Amniotic stem cell (primary cell): ENCODE measurements around the gene MASP2.
"Not testable (repeated sequence)": the region's sequence is repeated elsewhere in the genome, so short reads cannot be mapped to it uniquely, and the experiment has no call there.

Experiments
- DNase-seq: peaks from one replicate; lab custom pipeline; 2025; lab: John Stamatoyannopoulos, UW

The MASP2 gene

DNA sequence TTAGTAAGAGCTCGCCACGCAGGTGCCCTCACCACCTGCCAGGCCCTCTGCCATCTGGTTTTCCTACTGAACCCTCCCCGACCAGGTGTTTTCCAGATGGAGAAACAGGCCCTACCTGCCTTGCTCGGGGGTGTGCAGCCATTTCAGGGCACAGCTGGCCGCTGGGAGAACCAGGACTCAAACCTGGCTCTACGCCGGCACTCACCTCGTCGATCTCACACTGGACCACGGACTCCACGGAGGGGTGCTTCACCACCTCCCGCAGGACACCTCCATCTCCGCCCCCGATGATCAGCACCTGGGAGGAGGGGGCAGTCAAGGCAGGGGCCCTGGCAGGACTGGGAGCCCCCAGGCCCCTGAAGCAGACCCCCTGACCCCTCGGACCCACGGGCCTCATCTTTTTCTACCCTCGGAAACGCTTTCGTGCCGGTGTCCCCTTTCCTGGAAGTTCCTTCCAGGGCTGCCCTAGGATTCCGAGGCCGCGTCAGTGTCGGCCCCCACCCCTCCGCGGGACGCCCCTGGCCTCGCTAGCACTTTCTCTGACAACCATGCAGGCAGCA is 11.6 kb upstream of the MASP2 start:
- no peak for DNase-seq

DNA sequence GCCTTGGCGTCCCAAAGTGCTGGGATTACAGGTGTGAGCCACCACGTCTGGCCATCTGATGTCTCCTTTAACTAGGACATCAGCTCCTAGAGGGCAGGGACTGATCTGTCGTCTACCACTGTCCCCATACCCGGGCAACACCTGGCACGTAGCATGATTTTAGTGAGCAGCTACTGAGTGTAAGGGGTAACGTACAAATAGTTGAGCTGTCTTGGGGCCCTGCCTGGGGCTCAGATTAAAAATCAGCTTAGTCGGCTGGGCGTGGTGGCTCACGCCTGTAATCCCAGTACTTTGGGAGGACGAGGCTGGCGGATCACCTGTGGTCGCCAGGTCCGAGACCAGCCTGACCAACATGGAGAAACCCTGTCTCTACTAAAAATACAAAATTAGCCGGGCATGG is 11.0 kb upstream of the MASP2 start:
- DNase-seq: no peak

DNA sequence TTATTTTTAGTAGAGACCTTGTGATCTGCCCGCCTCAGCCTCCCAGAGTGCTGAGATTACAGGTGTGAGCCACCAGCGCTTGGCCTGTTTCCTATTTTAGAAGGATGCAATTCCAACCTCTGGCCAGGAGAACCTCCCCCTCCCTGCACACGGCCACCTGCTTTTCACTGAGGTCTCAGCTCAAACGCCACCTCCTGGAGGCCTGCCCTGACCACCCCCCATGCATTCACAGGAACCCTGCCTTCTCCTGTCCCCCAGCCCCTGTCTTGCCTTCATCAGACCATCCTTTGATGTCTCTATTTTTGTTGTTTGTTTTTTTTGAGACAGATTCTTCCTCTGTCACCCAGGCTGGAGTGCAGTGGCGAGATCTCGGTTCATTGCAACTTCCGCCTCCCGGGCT is 10.4 kb upstream of the MASP2 start:
- no peak for DNase-seq

DNA sequence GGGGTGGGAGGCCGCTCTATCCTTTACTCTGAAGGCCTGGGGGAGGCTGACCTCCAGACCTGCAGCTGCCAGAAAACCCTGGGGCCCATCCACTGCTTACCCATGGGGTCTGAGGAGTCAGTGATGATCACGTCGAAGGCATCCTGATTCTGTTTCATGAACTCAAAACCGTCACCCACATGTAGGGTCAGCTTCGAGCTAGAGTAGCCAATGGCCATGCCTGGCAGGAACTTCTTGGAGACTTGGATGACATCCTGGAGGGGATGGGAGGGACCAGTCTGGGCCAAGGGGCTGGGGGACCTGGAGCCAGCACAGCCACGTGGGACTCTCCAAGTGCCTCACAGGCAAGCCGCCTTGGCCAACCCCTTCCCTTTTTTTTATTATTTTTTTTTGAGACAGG is 9.5 kb upstream of the MASP2 start:
- no peak for DNase-seq

DNA sequence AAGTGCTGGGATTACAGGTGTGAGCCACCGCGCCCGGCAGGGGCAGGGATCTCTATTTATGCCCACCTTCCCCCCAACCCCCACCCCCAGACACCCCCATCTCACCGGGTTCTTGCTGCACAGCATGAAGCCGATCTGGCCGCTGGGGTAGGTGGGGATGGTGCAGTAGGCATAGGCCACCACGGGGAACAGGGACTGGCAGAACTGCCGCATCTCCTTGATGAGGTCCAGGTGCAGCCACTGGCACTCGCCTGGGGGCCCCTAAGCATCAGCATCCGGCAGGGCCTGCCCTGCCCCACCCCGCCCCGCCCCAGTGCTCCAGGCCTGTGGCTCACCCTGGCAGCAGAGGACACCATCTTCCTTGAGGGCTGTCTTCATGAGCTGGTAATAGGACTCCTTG is 8.6 kb upstream of the MASP2 start:
- DNase-seq: no peak

DNA sequence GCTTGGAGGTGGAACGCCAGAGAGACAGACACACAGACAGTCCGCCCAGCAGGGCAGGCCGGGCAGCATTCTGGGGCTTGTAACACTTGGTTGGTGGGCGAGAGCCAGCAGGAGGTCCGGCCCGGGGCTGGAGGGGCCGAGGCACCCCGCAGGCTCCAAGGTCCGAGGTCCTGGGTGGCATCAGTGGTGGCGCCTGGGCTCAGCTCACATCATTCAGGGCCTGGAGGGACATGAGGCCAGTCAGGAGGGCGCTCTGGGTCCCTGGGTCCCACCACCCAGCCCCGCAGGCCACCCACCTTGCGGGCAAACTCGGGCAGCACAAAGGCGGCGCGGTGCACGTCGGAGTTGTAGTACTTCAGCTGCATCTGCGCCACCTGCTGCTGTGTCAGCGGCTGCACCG is 7.6 kb upstream of the MASP2 start:
- DNase-seq: no peak

DNA sequence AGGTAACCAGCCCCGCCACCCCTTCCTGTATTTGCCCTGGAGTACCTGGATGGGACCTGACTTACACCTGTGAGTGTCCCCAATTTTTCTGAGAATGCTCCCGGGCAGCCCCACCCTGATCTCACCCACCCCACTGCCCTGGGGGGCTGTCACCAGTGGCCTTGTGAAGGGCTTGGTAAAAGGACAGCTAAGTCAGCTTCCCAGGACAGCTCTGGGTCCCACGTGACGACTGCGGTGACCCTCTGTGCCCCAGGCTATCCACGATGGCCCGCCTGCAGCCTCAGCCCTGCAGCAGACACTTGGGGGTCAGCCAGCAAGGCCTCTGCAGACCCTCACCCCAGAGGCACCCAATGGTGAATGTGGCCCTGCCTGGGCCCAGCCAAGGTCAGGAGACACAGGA is 7.1 kb upstream of the MASP2 start:
- no peak for DNase-seq

DNA sequence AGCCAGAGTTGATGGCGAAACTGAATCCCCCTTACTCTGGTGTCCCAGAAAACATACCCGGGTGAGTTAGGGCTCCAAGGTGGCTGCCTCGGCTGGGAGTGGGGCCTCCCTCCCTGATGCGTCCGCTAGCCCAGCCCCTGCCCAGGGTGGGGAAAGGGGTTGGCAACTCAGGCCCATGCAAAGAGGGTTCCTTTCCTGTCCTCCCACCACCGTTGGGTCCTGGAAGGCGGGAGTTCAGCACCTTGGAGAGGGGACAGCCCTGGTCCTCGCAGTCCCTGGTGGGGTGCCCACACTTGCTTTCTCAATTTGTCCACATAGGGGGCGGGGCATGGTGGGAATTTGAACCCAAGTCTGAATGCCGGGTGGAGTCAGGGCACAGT is 6.7 kb upstream of the MASP2 start:
- no peak for DNase-seq

DNA sequence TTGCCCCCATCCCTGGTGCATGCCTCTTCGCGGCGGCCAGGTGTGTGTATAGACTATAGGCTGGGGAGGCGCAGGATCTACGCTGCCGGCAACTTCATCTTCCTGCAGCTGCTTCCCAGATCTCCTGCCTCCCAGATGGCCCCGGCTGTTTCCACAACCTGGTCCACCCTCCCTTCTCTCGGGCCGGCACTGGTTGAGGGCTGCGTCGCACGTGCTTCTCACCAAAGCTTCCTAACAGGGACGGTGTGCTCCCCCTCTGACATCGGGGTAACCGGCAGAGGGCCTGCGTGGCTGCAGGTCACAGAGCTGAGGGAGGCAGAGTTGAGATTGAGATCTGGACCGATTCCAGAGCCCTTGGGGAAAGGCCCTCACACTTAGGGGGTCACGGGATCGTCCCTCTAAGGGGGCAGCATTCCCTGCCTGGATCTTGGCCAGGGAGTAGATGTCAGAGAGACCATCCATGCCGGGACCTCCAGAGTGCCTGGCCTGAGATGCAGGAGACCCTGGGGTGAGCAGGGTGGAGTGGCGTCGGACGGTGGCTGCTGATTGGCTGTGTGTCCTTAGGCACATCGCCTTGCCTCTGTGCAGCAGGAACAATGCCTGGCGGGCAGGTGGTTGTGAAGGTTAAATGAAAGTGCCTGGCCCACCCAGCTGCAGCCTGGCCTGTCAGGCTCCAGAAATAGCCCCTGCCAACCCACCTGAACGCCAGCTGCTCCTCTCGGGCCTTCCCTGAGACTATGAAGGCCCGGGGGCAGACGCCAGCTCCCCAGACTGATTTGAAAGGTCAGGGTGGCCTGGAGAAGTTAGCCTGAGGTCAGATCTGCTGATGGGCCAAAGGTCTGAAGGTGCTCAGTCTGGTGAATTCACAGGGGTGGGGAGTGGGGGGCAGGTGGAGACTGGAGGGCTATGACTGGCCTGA is 6.1 kb upstream of the MASP2 start:
- DNase-seq: no peak

DNA sequence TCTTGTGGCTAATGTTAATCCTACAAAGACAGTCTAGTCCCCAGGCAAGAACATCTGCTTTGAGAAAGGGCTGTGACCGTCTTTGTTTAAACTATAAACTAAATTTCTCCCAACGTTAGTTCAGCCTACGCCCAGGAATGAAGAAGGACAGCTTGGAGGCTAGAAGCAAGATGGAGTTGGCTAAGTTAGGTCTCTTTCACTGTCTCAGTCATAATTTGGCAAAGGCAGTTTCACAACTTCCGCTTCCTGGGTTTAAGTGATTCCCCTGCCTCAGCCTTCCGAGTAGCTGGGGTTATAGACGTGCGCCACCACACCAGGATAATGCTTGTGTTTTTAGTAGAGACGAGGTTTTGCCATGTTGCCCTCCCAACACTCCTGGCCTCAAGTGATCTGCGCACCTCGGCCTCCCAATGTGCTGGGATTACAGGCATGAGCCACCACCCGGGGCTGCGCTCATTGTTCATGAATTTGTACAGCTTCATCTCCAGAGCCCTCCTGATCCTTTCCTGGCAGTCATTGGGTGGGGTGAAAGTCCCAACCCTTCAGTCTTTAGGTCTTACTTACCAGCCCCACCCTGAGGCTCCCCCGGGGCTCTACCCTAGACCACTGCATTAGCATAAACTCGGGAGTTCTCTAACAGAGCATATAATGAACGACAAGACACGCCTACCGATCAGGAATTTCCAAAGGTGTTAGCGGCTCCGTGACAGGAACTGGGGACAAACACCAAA is 4.9 kb upstream of the MASP2 start:
- DNase-seq: no peak

DNA sequence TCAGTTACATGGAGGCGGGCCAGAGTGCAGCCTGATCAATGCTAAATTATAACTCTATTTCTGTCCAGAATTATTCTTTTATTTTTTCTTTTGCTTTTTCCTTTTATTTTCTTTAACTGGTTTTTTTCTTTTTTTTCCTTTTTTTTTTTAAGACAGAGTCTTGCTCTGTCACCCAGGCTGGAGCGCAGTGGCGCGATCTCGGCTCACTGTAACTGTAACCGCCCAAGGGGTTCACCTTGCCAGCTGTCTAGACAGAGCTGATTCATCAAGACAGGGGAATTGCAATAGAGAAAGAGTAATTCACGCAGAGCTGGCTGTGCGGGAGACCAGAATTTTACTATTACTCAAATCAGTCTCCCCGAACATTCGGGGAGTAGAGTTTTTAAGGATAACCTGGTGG is 4.1 kb upstream of the MASP2 start:
- DNase-seq: not testable (repeated sequence)

DNA sequence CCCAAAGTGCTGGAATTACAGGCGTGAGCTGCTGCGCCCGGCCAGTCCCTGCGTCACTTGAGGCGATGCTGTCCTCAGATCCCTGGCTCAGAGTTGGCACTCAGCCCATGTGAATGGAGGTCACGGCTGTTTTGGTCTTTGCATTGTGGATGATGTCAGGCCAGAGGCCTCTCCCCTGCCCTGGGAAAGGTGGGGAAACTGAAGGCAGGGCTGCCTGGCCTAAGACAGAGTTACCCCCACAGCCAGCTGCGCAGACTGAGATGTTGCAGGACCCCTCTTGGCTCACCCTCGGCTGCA is 821 bp downstream of the MASP2 start:
- no peak for DNase-seq

DNA sequence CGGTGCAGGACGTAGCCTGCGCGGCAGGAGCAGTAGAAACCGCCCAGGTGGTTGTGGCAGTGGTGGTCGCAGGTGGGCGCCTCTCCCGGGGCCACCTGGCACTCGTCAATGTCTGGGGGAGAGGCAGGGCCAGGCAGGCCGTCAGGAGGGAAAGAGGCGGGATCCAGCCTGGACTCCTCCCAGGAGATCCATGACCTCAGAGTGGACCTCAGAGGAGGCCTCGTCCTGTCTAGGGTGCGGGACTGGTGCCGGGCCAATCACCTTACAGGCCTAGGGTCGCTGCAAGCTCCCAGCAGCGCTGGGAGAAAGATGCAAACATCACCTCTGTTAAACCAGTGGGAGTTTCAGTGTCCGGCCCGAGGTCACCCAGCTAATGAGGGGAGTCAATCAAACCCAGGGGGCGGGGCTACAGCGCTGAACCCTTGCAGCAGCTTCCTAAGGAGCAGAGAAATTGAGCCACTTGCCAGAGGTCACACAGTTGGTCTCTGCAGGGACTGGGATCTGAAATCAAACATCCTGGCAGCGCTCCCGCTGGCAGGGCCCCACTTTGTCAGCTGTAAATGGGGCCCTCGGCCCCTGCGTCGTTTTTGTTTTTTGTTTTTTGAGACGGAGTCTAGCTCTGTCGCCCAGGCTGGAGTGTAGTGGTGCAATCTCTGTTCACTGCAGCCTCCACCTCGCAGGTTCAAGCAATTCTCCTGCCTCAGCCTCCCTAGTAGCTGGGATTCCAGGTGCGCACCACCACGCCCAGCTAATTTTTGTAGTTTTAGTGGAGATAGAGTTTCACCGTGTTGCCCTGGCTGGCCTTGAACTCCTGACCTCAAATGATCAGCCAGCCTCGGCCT is 1.4 kb downstream of the MASP2 start:
- DNase-seq: no peak

DNA sequence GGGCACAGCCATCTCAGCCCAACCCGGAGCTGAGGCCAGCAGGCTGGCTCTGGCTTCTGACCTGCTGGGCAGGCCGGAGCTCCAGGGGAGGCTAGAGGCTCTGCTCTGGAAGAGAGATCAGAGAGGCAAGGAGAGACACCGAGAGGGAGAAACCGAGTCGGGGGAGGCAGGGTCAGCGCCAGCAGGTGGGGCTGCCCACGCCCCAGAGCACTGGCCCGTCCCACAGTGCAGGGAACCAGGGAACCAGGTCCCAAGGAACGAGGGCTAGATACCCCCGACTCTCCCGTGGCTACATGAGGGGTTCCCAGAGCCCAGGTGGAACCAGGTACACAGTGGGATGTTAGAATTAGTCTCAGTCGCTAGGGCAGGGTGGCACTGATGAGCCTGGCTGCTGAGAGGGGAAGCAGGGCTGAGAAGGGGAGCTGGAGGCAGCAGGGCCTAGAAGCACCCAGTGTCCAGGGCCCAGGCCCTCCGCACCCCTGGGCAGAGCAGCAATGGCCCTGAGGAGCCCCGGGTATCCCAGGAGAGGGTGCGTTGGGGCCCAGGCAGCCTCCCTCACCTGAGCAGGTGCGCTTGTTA is 2.1 kb downstream of the MASP2 start:
- DNase-seq: no peak

DNA sequence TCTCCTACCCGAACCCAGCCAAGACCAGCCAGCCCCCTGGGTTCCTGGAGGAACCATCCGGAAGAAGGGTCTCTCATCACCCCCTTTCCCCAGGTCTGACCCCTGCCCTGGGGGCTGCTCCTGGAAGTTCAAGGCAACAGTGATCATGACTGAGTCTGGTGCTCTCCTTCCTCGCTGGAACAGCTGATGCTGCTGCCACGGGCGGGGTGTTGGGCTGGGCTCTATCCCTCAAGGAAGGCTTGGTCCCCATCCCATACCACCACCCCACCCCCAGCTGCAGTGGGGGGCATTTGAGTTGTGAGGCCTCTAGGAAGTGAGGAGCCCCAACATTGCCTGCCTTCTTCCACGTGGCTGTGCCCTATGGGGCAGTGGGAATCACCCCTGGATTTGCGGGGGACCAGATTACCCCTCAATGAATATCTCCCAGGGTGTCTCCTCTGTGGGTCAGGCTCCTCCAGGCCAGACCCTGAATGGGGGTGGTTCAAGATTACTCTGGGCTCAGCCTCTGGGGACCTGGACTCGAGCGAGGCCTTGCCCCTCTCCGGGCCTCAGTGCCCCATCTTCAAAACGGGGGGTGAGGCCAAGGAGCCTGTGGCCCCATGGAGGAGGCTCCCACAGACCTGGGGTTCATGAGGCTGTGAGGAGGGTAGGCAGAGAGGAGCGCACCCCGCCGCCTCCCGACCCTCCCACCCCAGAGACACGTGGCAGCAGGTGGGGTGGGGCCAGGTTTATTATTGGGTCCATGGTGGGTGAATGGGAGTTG is 2.8 kb downstream of the MASP2 start:
- no peak for DNase-seq

DNA sequence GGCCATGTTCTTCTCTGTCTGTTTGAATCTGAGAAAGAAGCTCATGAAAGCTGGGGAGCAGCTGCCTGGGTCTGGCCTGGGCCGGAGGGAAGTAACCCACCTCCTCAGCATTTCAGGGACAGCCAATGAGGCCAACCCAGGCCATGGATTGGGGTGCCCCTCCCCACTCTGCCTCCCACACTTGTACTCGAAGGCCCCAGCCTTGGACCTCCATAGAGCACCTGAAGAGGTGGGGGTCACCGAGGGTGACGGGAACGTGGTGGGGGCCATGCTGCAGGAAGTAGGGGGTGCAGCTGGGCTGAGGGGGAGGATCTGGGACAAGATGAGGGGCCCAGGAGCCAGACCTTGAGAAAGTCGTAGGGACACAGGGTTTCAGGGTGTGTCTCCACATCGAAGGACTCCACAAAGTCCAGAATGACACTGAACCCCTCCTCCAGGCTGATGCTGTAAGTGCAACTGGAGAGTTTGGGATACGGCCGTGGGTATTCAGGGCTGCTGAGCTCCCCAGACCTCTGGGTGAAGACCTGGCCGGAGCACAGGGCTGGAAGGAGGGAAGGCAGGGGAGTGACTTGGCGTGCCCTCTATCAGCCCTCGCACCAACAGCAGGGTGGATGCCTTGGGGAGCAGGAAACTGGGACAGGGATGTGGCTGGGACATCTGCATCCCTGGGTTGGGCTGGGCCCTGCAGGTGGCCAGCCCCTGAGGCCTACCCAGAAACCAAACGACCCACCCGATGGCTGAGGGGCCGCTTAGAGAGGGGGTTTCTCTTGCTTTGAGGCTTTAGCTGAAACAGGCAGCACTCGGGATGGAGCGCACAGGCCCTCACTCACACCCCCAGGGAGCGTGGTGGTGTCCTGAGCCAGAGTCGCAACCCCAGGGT is 3.8 kb downstream of the MASP2 start:
- DNase-seq: no peak

DNA sequence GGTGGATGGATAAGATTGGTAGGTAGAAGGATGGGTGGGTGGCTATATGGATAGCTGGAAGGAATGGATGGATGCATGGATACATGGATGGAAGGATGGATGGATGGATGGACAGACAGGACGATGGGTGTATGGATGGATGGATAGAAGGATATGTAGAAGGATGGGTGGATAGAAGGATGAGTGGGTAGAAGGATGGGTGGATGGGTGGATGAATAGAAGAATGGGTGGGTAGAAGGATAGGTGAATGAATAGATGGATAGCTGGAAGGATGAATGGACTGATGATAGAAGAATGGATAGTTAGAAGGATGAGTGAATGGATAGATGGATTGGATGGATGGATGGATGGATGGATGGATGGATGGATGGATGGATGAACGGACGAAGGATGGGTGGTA is 5.0 kb downstream of the MASP2 start:
- DNase-seq: no peak

DNA sequence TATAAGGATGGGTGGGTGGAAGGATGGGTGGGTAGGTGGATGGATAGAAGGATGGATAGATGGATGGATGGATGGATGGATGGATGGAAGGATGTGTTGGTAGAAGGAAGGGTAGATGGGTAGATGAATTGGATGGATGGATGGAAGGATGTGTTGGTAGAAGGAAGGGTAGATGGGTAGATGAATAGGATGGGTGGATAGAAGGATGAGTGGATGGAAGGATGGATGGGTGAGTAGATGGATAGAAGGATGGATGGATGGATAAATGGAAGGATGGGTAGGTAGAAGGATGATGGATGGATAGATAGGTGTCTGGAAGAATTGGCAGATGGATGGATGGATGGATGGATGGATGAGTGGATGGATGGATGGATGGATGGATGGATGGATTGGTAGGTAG is 6.0 kb downstream of the MASP2 start:
- no peak for DNase-seq

DNA sequence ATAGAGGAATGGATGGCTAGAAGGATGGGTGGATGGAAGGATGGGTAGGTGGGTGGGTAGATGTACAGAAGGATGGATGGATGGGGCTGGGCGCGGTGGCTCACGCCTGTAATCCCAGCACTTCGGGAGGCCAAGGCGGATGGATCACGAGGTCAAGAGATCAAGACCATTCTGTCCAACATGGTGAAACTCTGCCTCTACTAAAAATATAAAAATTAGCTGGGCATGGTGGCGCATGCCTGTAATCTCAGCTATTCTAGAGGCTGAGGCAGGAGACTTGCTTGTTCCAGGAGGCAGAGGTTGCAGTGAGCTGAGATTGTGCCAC is 7.0 kb downstream of the MASP2 start:
- not testable (repeated sequence) for DNase-seq

DNA sequence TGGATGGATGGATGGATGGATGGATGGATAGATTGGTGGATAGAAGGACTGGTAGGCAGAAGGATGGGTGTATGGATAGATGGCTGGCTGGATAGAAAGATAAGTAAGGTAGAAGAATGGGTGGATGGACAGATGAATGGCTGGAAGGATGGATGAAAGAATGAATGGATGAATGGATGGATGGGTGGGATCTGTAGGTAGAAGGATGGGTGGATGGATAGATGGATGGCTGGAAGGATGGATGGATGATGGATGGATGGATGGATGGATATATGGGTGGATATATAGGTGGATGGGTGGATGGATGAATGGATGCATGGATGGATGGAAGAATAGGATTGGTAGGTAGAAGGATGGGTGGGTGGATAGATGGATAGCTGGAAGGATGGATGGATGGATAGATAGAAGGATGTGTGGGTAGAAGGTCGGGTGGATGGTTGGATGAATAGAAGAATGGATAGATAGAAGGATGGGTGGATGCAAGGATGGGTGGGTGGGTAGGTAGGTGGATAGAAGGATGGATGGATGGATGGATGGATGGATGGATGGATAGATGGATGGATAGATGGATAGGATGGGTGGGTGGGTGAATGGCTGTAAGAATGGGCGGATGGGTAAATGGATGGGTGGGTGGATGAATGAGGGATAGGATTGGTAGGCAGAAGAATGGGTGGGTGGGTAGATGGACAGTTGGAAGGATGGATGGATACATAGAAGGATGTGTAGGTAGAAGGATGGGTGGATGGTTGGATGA is 7.5 kb downstream of the MASP2 start:
- DNase-seq: no peak
